ENCODE measurements around the gene PLEKHA6.

PLEKHA6 gene

DNA sequence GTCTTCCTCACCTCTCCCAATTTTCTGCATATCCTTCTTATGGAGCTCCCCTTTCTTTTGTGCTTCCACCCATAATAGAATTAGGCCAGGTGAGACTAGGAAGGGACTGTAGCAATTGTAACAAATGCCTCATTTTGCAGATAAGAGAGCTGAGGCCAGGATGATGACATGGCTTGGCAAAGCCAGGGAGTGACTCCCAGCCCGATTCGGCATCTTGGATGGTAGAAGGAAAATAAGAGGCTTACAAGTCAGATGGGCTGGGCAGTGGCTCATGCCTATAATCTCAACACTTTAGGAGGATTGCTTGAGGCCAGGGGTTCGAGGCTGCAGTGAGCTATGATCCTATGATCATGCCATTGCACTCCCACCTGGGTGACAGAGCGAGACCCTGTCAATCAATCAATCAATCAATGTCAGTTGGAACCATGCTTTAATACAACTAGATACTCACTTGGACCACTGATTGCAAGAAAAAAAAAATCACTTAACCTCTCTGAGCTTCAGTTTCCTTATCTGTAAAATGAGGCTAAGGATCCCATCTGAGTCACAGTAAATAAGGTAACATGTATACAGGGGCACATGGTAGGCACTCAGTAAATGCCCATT, 51.6 kb downstream of the PLEKHA6 start:
- DNase-seq = no peak

DNA sequence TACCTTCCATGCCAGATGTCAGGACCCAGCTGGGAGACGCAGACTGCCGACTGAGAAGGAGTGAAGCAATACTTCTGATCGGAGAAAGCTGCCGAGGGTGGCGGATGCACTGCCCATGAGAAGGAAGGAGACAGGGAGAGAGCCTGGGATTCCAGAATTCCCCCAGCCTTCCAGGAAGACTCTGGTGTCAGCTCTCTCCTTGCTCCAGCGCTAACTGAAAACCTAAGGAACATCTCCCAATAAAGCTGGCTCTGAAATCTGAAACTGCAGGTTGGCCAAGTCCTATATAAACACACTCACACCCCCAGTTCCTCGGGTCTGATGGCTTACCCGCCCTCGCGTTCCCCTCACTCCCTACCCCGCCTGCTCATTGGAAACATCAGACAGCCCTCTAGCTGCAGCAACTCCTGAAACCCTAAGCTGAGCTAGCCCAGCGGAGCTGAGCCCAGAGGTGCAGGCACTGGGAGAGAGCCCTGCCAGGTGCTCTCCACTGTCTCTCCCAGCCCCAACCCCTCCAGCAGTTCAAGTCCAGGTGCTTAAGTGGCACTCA, 52.3 kb downstream of the PLEKHA6 start:
- no peak for DNase-seq

DNA sequence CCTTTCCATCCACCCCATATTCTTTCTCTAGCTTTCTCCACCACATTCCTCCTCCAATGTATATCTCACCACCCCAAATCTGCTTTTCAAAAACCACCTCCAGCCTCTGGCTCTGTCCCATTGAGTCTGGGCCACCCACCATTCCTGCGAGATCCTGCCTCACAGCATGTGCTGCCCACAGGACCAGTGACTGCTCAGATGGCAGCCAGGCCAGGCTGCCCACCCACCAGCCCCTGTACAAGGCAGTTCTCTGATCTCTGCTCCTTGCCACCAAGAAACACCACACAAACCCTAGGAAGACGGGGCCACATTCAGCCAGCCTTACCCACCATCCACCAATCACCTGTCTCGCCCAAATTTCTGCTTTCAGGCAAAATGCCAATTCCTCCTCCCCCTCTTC, 53.7 kb downstream of the PLEKHA6 start:
- DNase-seq = no peak

DNA sequence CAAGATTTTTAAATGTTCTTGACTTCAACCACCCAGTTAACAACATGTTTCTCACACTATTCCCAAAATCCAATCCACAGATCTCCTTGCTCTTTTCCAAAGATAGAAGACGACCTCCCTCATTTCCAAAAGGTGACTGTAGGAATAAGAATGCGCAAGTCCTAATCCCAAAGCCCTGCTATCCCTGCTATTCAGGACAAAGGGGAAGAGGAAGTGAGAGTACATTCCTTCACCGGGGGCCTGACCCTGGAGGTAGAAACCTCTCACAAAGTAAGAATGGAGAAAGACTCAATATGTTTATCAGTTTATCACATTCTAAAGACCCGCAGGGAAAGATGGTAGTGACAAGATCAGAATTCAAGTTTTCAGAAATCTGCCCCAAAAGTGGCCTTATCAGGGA, 55.7 kb downstream of the PLEKHA6 start:
- no peak for DNase-seq

DNA sequence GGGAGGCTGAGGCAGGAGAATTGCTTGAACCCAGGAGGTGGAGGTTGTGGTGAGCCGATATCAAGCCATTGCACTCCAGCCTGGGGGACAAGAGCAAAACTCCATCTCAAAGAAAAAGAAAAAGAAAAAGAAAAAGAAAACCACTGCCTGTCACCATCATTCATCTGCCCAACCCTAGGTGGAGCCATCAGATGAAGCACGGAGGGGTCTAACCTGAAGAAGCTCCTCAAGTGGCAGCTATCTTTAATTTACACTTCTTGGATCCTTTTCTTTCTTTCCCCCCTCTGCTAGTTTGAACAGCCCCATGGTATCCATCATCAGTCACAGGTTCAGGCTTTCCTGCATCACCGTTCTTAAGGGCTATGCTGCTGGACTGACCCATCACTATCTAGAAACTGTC, 57.0 kb downstream of the PLEKHA6 start:
- no peak for DNase-seq

DNA sequence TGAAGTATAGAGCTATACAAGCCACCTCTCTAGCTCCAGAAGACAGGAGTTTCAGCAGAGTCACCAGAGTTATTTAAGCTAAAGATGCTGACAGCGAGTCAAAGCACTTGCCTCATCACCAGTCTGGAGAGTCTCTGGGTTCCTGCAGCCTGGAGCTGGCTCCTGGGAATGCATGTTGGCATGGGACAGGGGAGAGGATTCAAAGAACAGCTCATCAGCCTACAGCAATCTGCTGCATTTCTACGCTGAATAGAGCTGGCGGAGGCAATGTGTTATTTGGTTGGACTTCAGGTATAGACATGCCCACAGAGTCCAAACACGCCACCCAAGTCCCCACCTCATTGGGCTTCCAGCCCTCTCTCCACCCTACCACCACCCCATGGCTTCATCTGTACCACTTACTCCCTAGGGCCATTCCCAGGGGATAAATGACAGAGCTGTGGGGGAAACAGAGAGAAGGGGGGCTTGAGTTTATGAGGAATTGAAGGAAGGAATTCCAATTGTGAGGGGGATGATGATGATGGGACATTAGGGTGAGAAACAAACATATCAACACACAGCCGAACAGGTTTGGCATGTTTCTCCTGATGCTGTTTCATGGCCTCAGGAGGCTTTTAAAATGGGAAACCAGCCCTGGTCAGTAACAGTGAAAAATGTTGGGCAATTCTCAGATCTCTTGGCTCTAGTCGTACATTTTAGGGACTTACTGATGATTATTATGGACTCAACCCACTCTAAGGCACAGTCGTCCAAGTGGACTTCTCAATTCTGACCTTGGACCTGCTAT, 58.4 kb downstream of the PLEKHA6 start:
- DNase-seq = no peak

DNA sequence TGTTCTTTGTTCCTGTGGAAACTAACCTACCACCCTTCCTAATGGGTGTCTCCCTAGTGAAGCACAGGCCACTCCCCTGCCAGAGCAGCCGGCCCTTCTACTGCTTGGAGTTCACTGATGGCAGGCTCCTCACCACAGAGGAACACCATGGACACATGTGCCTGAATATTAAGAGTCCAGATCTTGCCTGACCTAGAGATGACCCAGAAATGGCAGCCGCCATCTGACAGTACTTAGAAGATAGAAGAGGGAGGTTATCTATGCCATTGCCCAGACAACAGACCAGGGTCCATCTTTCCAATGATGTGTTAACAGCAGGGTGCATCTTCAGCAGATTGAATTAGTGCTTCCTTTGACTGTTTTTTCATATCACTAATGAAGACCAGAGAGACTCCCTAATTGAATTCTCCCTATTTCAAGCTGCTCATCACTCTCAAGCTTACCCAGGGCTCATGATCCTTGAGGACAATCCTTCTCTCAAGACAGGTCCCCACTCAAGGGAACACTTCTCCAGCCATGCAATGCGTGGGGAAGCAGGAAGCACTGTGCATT, 59.8 kb downstream of the PLEKHA6 start:
- DNase-seq = no peak

DNA sequence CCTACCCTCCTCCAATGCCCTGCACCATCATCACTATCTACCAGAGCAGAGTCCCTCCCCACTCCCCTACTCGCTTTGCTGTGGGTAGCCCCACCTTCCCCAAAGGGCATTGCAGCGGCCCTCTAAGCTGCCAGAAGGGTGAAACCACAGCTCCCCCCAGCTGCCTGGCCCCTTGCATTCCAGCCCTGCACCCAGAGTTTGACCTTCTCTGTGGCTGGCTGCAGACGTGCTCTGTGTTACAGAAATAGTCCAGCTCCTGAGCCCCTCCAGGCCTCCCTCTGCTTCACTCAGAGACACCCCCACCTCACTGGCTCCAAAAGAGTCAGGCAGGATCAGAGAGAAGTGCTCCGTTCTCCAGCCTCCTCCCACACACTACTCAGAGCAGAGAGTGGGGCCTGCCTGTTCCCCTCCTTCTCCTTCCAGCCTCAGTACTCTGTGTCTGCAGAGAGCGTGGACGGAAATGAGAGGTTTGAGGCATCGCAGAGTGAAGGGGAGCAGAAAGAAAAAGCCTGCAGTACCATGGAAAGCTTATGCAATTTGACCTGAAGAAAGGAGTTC, 63.2 kb downstream of the PLEKHA6 start:
- no peak for DNase-seq

DNA sequence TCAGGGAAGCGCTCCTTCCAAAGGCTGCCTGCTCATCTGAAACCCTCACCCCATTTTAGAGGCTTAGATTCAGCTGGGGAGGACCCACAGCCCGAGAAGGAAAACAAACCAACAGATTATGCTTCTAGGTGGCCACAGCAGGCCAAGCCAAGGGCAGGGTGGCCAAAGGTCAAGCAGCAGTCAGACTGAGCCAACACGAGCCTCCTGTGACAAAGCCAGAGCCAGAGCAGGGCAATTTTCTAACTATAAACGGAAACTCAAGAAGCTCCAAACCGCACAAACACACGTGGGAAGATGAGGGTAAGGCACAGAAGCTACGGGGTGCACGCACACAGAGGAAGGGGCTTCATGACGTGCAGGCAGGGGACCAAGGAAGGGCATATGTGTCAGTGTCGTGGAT, 64.1 kb downstream of the PLEKHA6 start:
- no peak for DNase-seq

DNA sequence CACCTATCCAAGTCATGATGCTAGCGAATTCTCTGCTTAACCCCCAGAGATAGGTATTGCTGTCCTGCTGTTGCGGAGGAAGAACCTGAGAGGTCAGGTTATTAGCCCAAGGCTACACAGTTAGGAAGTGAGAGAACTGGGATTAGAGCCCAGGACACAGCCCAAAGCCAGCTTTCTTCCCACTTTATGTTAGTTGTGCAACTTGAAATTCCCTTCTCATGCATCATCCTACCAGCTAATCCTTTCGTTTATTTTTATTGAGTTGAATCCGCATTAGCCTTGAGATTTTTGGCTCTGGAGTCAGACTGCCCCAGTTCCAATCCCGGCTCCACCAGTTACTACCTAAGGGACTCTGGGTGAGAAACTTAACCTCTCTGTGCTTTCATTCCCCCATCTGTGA, 65.4 kb downstream of the PLEKHA6 start:
- no peak for DNase-seq

DNA sequence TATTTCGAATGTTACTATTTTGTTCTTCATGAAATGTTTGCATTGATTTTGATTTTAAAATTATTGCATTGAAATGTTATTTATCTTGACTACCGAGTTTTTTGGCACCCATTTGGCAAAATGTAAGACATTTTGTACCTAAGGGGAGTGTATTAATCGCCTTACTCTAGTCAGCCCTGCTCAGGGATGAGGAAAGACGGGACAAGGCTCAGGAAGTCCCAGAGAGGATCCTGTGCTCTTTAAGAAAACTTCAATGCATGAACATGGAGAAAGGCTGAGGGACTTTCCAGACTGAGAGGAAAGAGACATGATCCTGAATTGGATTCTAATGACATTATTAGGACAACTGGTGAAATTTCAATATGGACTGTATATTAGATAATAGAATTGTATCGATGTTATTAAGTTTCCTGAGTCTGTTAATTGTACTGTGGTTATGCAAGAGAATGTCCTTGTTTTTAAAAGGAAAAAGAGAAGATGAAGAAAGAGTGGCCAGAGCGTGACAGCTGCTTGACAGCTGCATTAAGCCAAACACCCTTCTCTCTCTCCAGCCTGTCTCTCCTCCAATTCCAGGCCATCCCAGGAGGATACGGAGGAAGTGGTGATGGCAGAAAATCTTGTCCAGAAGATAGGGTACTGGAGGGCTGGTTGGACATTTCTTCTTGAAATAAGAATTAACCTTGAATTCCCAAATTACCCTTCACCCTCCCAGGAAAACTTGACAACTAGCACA, 66.0 kb downstream of the PLEKHA6 start:
- DNase-seq = no peak

DNA sequence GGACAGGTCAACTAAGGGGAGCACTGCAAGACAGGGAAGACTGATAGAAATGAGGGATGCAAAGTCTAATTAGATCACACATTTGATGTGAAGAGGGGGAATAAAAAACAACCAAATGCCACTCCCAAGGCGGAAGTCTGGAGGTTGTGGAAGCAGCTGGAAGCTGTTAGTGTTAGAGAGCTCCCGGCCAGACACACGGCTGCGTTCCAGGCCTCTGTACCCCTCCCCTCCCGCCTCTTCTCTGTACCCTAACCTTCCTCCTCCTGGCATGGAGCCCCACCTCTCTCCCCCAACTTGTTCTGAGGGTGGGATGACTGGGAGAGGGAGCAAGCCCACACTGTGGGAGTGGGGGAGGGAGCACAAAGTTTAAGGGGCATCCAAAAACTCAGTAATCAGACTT, 67.0 kb downstream of the PLEKHA6 start:
- DNase-seq = no peak

DNA sequence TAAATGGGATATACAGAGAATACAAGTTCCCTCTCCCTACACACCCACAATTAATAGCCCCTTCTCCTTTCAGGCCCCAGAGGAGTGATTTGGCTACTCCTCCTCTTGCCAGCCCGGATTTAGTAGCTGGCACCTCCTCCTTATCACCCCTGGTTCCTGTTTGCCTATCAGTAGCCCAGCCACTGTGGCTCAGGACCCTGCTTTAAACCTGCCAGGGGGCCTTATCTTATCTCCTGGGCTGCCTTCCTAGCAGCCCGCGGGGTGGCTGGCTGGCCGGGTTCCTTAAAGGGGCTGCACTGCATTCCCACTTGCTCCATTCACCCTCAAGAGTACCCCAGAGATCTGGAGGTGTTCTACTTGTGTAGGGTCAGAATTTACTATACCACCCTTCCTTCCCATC, 70.4 kb downstream of the PLEKHA6 start:
- DNase-seq = no peak

DNA sequence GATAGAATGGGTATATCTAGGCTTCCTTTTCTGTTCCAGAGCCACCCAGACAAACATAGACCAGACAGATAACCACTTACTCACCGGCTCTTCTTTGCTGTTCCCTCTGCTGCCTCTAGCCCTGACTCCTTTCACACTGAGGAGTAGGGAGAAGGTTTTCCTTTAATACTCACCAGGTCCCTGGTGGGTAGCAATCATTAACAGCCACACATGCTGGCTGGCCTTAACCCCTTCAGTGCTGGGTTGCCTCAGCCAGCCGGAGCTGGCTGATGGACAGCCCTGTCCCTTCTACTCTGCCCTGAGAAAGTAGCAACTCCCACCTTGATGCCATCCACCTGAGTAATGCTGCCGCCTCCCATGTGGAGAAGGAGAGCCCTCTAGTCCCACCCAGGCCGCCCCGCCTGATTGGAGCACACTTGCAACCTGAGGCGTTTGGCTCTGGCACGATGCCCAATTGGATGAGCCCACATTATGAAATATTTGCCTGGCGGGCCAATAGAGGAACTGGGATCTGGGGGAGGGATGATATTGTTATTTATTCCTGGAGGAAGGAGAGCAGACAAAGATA, 71.6 kb downstream of the PLEKHA6 start:
- DNase-seq = no peak

DNA sequence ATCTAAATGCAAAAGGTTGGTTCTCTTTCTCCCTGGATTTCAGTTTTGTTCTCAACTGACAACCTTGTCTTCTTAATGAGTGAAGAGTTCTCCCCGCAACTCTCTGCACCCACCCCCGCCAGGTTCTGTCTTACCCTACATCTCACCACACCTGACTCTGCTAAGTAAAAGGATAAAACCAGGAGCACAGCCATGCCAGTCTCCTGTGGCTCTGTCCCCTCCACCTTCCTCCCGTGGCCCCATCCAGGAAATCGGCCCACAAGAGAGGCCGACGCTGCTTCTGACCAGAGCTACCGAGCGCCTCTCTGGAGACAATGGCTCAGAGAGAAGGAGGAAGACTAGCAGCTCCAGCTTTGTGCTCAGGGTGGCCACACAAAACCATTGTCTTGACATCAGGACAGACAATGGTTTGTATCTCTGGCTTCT, 72.2 kb downstream of the PLEKHA6 start:
- DNase-seq = no peak

DNA sequence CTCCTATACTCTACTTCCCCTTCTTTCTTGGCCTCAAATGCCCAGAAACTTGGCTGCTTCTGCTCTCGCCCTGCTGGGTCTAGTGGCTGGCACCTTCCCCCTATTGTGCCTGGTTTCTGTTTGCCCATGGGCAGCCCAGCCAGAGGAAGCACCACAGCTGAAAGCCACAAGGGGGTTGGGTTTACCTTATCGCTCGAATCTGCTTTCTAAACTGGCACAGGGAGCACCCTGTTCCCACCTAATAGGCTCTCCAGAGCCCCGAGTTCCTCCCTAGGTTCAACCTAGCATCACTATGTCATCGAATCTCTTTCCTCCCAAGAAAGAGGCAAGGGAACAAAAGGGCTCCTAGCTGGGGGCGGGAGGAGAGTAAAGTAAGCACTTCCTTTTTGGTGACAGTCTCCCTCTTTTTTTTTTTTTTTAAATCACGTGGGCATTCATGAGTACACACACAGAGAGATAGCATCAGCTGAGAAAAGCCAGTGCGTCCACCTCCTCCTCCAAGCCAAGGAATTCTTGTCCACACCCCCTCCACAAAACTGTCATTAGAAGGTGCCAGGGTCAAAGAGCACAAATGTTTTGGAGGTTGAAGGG, 72.8 kb downstream of the PLEKHA6 start:
- DNase-seq = peak; percentile 51 to 61

DNA sequence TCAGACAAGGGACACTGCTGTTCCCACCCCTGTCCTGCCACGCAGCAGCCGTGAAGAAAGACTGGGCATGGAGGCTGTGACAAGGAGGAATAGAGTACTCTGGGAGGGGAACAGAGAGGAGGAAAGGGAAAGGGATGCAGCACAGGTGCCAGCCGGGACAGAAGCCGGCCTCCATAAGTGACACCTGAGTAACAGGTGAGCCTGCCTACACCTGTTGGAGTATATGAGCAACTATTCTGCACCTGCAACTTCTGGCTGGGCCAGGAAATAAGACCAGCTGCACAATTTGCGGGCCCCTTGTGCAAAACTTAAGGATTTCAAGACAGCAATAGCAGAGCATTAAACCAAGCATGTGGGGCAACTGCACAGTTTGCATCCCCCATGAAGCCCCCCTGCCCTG, 73.4 kb downstream of the PLEKHA6 start:
- DNase-seq = no peak

DNA sequence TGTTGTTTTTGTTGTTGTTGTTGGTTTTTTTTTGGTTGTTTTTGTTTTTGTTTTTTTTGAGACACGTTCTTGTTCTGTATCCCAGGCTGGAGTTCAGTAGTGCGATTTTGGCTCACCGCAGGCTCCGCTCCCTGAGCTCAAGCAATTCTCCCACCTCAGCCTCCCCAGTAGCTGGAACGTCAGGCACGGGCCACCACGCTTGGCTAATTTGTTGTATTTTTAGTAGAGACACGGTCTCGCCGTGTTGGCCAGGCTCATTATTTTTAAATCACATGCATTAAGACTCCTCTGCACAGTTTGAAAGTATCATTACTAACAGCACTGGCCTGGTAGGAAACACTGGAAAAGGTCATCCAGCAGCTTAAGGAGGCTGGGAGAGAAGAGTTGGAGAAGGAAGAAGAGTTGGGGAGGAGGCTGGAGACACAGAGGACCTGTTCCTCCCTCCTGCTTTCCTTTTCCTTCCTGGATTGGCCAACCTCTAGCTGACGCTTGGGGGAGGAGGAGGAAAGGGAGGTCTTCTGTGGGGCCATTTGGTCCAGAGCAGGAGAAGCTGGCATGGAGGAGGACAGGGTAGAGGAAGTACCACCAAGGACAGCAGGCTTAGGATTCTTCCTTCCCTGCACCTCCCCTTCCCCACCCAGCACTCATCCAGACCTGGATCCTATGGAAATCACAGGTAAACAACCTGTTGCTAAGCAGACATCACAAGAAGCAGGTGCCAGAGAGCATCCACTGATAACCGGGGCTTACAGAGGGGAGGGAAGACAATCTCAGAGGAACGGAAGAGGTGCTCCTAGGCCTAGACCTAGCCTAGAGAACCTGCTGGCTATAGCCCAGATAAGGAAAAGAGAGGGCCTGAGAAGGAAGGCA, 74.1 kb downstream of the PLEKHA6 start:
- no peak for DNase-seq

DNA sequence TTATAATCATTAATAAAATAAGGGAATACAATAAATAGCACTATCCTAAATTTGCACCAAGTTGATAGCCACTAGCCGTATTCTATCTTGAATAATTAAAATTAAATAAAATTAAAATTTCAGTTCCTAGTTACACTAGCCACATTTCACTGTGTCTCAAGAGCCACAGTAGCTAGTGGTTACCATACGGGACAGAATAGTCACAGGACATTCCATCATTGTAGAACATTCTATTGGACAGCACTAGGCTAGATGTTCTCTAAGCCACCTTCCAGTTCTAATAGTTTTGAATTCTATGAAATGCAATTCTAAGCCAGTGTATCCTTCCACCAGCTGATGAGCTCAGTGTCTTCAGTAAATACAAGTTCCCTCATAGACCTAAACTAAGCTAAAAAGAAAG, 74.8 kb downstream of the PLEKHA6 start:
- DNase-seq = no peak

DNA sequence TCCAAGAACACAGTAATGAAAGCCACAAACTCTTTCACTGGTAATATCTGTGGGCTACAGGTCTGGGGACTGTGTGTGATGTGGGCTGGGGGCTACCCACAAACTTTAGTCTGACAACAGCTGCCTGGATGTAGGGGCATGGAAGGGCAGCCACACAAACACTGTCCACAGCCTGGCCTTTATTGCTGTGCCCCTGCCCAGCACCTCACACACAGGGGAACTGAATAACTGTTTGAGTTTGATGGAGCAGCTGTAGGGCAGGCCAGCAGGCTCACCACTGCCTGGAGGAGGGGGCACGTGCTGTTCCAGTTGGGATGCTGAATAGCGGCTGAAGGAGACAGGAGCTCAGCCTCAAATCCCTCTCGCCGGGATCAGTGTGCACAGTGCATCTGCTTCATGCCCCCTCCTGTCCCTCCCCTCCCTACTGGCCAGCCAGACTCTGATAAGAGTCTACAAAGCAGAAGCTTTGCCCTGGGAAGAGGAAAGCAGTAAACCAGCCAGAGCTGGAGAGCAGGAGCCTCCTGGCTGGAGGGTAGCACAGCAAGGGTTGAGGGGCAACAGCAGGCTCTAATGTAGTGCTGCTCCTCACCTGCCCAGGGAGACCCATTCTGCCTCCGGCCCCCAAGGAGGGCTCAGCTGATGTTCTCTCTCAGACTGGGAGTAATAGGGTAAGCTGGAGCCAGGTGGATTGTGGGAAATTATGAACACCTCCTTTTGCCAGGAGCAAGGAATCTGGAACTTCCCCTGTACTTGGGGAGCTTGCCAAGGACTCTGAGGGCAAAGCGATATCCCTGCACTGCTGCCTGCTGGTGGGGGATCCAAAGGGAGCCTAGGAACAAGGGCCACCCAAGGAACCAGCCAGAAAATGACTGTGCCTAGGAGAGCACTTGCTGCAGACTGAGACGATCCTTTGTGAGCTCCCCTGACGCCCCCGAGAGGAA, 75.7 kb downstream of the PLEKHA6 start:
- no peak for DNase-seq

All from CD4-positive, alpha-beta T cell treated with Interferon alpha-2 for 1 hour (primary cell).